ENCODE measurements around the gene DDRGK1.

The DDRGK1 gene

GRCh38 chr20:3226093-3226492 lies 21.6 kb upstream of the DDRGK1 start:
- CTCF ChIA-PET = no interaction called here
- POLR2A ChIA-PET = no interaction called here

DNA sequence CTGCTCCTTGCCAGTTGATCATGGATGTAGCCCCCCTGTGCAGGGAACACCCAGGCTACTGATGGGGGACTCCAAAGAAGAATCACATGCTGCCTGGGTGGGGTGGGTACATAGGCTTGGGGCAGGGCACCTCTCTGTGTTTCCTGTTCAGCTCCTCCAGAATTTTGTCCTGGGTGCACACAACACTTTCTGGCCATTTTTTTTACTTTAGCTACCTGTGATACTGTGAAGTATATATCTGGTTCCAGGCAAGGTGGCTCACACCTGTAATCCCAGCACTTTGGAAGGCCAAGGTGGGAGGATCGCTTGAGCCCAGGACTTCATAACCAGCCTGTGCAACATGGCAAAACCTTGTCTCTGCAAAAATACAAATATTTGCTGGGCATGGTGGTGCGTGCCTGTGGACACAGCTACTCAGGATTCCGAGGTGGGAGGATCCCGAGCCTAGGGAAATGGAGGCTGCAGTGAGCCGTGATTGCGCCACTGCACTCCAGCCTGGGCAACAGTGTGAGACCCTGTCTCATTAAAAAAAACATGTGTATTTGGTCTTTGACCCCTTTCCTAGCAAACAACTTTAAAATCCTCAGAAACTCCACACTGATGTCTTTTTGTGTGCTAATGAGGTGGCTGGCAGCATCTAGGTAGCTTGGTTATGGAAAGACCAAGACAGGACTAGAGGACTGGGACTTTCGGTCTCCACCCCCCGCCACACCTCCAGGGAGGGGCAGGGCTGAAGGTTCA lies 20.4 kb upstream of the DDRGK1 start:
- ChIA-PET POLR2A (no interaction called here), CTCF (no interaction called here)
- TF ChIP-seq FOXA1 (IDR thresholded peaks at IDR 0.05) (no peak), HDGF (IDR thresholded peaks at IDR 0.05; ENCODE audit: borderline replicate concordance) (no peak), FOXM1 (IDR thresholded peaks at IDR 0.05; ENCODE audit: borderline replicate concordance) (no peak), NFRKB (IDR thresholded peaks at IDR 0.05) (no peak), FOXK2 (IDR thresholded peaks at IDR 0.05) (no peak), ZNF384 (IDR thresholded peaks at IDR 0.05) (no peak), CTBP1 (IDR thresholded peaks at IDR 0.05; ENCODE audit: borderline replicate concordance) (no peak), ARNT (IDR thresholded peaks at IDR 0.05) (no peak), LEF1 (IDR thresholded peaks at IDR 0.05; ENCODE audit: borderline replicate concordance) (no peak), ELF4 (IDR thresholded peaks at IDR 0.05) (no peak)
- TF ChIP-seq, protein P1, sequence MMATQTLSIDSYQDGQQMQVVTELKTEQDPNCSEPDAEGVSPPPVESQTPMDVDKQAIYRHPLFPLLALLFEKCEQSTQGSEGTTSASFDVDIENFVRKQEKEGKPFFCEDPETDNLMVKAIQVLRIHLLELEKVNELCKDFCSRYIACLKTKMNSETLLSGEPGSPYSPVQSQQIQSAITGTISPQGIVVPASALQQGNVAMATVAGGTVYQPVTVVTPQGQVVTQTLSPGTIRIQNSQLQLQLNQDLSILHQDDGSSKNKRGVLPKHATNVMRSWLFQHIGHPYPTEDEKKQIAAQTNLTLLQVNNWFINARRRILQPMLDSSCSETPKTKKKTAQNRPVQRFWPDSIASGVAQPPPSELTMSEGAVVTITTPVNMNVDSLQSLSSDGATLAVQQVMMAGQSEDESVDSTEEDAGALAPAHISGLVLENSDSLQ (IDR thresholded peaks at IDR 0.05) = no peak
- no peak for DNase-seq (ENCODE audit: extremely low spot score)

More at GRCh38 chr20:3226093-3226492, 21.6 kb upstream of the DDRGK1 start:
- no peak for DNase-seq (ENCODE audit: extremely low spot score)
- TF ChIP-seq ELF4 (IDR thresholded peaks at IDR 0.05) = no peak
- TF ChIP-seq TARDBP (IDR thresholded peaks at IDR 0.05) = no peak
- no peak for TF ChIP-seq FOXK2 (IDR thresholded peaks at IDR 0.05)
- TF ChIP-seq SUZ12 (IDR thresholded peaks at IDR 0.05) = no peak
- TF ChIP-seq CTBP1 (IDR thresholded peaks at IDR 0.05; ENCODE audit: borderline replicate concordance) = no peak
- no peak for TF ChIP-seq ZNF384 (IDR thresholded peaks at IDR 0.05)
- TF ChIP-seq BHLHE40 (IDR thresholded peaks at IDR 0.05; ENCODE audit: borderline replicate concordance) = no peak
- no peak for TF ChIP-seq NFRKB (IDR thresholded peaks at IDR 0.05)
- TF ChIP-seq L3MBTL2 (conservative IDR thresholded peaks at IDR 0.05) = no peak
- TF ChIP-seq, protein P1 (IDR thresholded peaks at IDR 0.05) = no peak
- no peak for TF ChIP-seq LEF1 (IDR thresholded peaks at IDR 0.05; ENCODE audit: borderline replicate concordance)
- TF ChIP-seq FOXA1 (IDR thresholded peaks at IDR 0.05) = no peak
- no peak for TF ChIP-seq ARNT (IDR thresholded peaks at IDR 0.05)
- no peak for TF ChIP-seq FOXM1 (IDR thresholded peaks at IDR 0.05; ENCODE audit: borderline replicate concordance)
- TF ChIP-seq HDGF (IDR thresholded peaks at IDR 0.05; ENCODE audit: borderline replicate concordance) = no peak
- TF ChIP-seq SP1 (IDR thresholded peaks at IDR 0.05) = no peak

GRCh38 chr20:3223994-3224680 lies 19.7 kb upstream of the DDRGK1 start:
- POLR2A ChIA-PET = no interaction called here
- no peak for TF ChIP-seq L3MBTL2 (conservative IDR thresholded peaks at IDR 0.05)
- no peak for TF ChIP-seq ELF4 (IDR thresholded peaks at IDR 0.05)
- no peak for TF ChIP-seq BHLHE40 (IDR thresholded peaks at IDR 0.05; ENCODE audit: borderline replicate concordance)
- TF ChIP-seq FOXK2 (IDR thresholded peaks at IDR 0.05) = no peak
- TF ChIP-seq, protein P1 (IDR thresholded peaks at IDR 0.05) = no peak
- no peak for TF ChIP-seq TARDBP (IDR thresholded peaks at IDR 0.05)
- TF ChIP-seq FOXA1 (IDR thresholded peaks at IDR 0.05) = no peak
- no peak for TF ChIP-seq SP1 (IDR thresholded peaks at IDR 0.05)
- TF ChIP-seq ZNF384 (IDR thresholded peaks at IDR 0.05) = no peak
- TF ChIP-seq NFRKB (IDR thresholded peaks at IDR 0.05) = no peak
- TF ChIP-seq LEF1 (IDR thresholded peaks at IDR 0.05; ENCODE audit: borderline replicate concordance) = no peak
- no peak for TF ChIP-seq SUZ12 (IDR thresholded peaks at IDR 0.05)
- no peak for TF ChIP-seq CTBP1 (IDR thresholded peaks at IDR 0.05; ENCODE audit: borderline replicate concordance)
- no peak for TF ChIP-seq HDGF (IDR thresholded peaks at IDR 0.05; ENCODE audit: borderline replicate concordance)
- no peak for TF ChIP-seq ARNT (IDR thresholded peaks at IDR 0.05)
- TF ChIP-seq FOXM1 (IDR thresholded peaks at IDR 0.05; ENCODE audit: borderline replicate concordance) = no peak
- CTCF ChIA-PET = no interaction called here
- no peak for DNase-seq (ENCODE audit: extremely low spot score)

DNA sequence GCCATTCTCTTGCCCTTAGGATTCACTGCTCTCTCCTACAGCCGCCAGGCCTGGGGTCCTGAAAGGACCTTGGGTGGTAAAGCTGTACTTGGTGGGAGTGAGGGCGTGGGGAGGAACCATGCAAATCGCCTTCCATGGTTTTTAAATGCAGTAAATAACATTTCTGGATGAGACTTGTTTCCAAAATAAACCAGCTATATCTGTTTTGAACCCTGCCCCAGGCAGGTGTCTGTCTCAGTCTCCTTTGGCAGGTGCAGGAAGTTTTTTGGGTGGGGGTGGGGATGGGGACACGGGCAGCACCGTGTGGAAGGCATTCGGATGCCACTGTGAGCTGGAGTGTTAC lies 19.1 kb upstream of the DDRGK1 start:
- TF ChIP-seq ZNF384 (IDR thresholded peaks at IDR 0.05) (no peak), LEF1 (IDR thresholded peaks at IDR 0.05; ENCODE audit: borderline replicate concordance) (no peak), FOXK2 (IDR thresholded peaks at IDR 0.05) (no peak), FOXA1 (IDR thresholded peaks at IDR 0.05) (no peak), CTBP1 (IDR thresholded peaks at IDR 0.05; ENCODE audit: borderline replicate concordance) (no peak), SUZ12 (IDR thresholded peaks at IDR 0.05) (no peak), BHLHE40 (IDR thresholded peaks at IDR 0.05; ENCODE audit: borderline replicate concordance) (no peak), TARDBP (IDR thresholded peaks at IDR 0.05) (no peak), HDGF (IDR thresholded peaks at IDR 0.05; ENCODE audit: borderline replicate concordance) (no peak), SP1 (IDR thresholded peaks at IDR 0.05) (no peak), FOXM1 (IDR thresholded peaks at IDR 0.05; ENCODE audit: borderline replicate concordance) (no peak), L3MBTL2 (conservative IDR thresholded peaks at IDR 0.05) (no peak), ARNT (IDR thresholded peaks at IDR 0.05) (no peak), ELF4 (IDR thresholded peaks at IDR 0.05) (no peak), NFRKB (IDR thresholded peaks at IDR 0.05) (no peak)
- TF ChIP-seq, protein P1 (IDR thresholded peaks at IDR 0.05) = no peak
- ChIA-PET POLR2A (no interaction called here), CTCF (no interaction called here)
- no peak for DNase-seq (ENCODE audit: extremely low spot score)
